SK-N-SH (cell line): ENCODE measurements around the gene CELF4. TPM values are rescaled to one million over a fixed set of nuclear protein-coding genes. Genes with fewer than 3 reads are reported as not detected.

Experiments
- CTCF ChIA-PET: fragments of 300-600, 350-600 bp; formaldehyde crosslinking; extraction: SDS; loops from one replicate; lab custom pipeline; 2021; lab: Yijun Ruan, JAX
- POLR2A ChIA-PET: fragments of 350-600 bp; sonication (Branson Sonifier 250); formaldehyde crosslinking; extraction: SDS; loops from one replicate; lab custom pipeline; 2020; ENCODE audit warnings: antibody characterized with exemption, inconsistent platforms; lab: Yijun Ruan, JAX
- DNase-seq: peaks from one replicate; pipeline ENCODE4 v3.0.0; 2012
- H2AFZ ChIP-seq: fragments of 200-600 bp; sonication (generic); 2 replicates; pipeline ENCODE4 v1.8.1; 2016; ENCODE audit warnings: antibody characterized with exemption, mild to moderate bottlenecking, low read depth
- H3F3A ChIP-seq: fragments of 200-600 bp; sonication (generic); replicated peaks from 2 replicates; pipeline ENCODE3; 2016; ENCODE audit warnings: antibody characterized with exemption, mild to moderate bottlenecking; ENCODE audit not compliant: insufficient read depth
- H3K27ac ChIP-seq, 2 experiments: fragments of 200-500 bp in 1 of 2; fragments of 200-600 bp in 1 of 2; sonication (Bioruptor generic) in 1 of 2; sonication (generic), shearing (Covaris generic) in 1 of 2; 2 replicates each; pipeline versions ENCODE4 v1.5.1 to v1.6.1; 2014 to 2016; ENCODE audit warnings: low read depth in 2 of 2, inconsistent platforms in 1 of 2, low read length in 1 of 2, mild to moderate bottlenecking in 1 of 2, mixed read lengths in 1 of 2
- H3K27me3 ChIP-seq: fragments of 200-600 bp; sonication (generic), shearing (Covaris generic); 2 replicates; pipeline ENCODE4 v1.6.1; 2016; ENCODE audit warnings: mixed run types; ENCODE audit not compliant: insufficient read depth
- H3K36me3 ChIP-seq, 2 experiments: fragments of 200-500 bp in 1 of 2; fragments of 200-600 bp in 1 of 2; sonication (Bioruptor generic) in 1 of 2; sonication (generic) in 1 of 2; replicated peaks in 1 of 2; 2 replicates each; pipeline versions ENCODE3 to v1.5.1; 2014 to 2016; ENCODE audit warnings: low read length in 1 of 2, mild to moderate bottlenecking in 1 of 2; ENCODE audit not compliant: insufficient read depth in 2 of 2, control insufficient read depth in 1 of 2
- H3K4me1 ChIP-seq, 2 experiments: fragments of 200-500 bp in 1 of 2; fragments of 200-600 bp in 1 of 2; sonication (Bioruptor generic) in 1 of 2; sonication (generic), shearing (Covaris generic) in 1 of 2; 2 replicates each; pipeline versions ENCODE4 v1.5.1 to v1.6.1; 2014 to 2016; ENCODE audit warnings: low read depth in 1 of 2, low read length in 1 of 2, mixed run types in 1 of 2; ENCODE audit not compliant: insufficient read depth in 2 of 2, control insufficient read depth in 1 of 2
- H3K4me2 ChIP-seq: fragments of 200-600 bp; sonication (generic), shearing (Covaris generic); 2 replicates; pipeline ENCODE4 v1.6.1; 2017; ENCODE audit warnings: mixed run types
- H3K4me3 ChIP-seq, 2 experiments: fragments of 200-500 bp in 1 of 2; fragments of 200-600 bp in 1 of 2; sonication (Bioruptor generic) in 1 of 2; sonication (generic), shearing (Covaris generic) in 1 of 2; 2 replicates each; pipeline versions ENCODE4 v1.5.1 to v1.8.1; 2014 to 2016; ENCODE audit warnings: low read depth in 2 of 2, inconsistent platforms in 1 of 2, low read length in 1 of 2, mild to moderate bottlenecking in 1 of 2, mixed read lengths in 1 of 2, moderate library complexity in 1 of 2
- H3K79me2 ChIP-seq: fragments of 200-600 bp; sonication (generic); 2 replicates; pipeline ENCODE4 v1.8.1; 2017; ENCODE audit warnings: mild to moderate bottlenecking; ENCODE audit not compliant: insufficient read depth
- H3K9ac ChIP-seq: fragments of 200-600 bp; sonication (generic); 2 replicates; pipeline ENCODE4 v1.6.1; 2017; ENCODE audit warnings: mixed run types
- H3K9me2 ChIP-seq: fragments of 200-600 bp; sonication (generic); 2 replicates; pipeline ENCODE4 v1.6.1; 2017; ENCODE audit warnings: mixed run types
- H3K9me3 ChIP-seq: fragments of 200-600 bp; sonication (generic); 2 replicates; pipeline ENCODE4 v1.6.1; 2017; ENCODE audit warnings: mixed run types, mild to moderate bottlenecking, moderate library complexity
- H4K20me1 ChIP-seq: fragments of 200-600 bp; sonication (generic); 2 replicates; pipeline ENCODE4 v1.6.1; 2017; ENCODE audit warnings: mild to moderate bottlenecking, mixed run types; ENCODE audit not compliant: insufficient read depth
- CHD2 ChIP-seq: fragments of 150-350 bp; IDR thresholded peaks from 2 replicates; pipeline ENCODE4 v1.6.1; 2018; ENCODE audit warnings: low read length; ENCODE audit not compliant: partially characterized antibody
- EP300 ChIP-seq, 2 experiments: IDR thresholded peaks; 2 replicates each; pipeline versions ENCODE4 v1.4.0 to v1.6.1; 2012; ENCODE audit warnings: borderline replicate concordance in 1 of 2, low read depth in 1 of 2, low read length in 1 of 2
- EZH2phosphoT487 ChIP-seq: fragments of 200-600 bp; sonication (generic); IDR thresholded peaks from 2 replicates; pipeline ENCODE4 v1.6.1; 2017; ENCODE audit warnings: low read depth, mixed run types, mild to moderate bottlenecking, antibody characterized with exemption, moderate library complexity, borderline replicate concordance
- FOSL2 ChIP-seq: IDR thresholded peaks from 2 replicates; pipeline ENCODE4 v1.4.0; 2012; ENCODE audit warnings: low read depth, mild to moderate bottlenecking, moderate library complexity, borderline replicate concordance
- FOXJ3 ChIP-seq: sonication (generic); formaldehyde crosslinking; IDR thresholded peaks from 2 replicates; pipeline ENCODE4 v1.5.1; 2020; ENCODE audit warnings: mild to moderate bottlenecking, missing genetic modification reagents
- FOXM1 ChIP-seq: IDR thresholded peaks from 2 replicates; pipeline ENCODE4 v1.4.0; 2012; ENCODE audit warnings: low read depth, mild to moderate bottlenecking
- NFIC ChIP-seq: IDR thresholded peaks from 2 replicates; pipeline ENCODE4 v1.4.0; 2012; ENCODE audit warnings: borderline replicate concordance
- NRF1 ChIP-seq: IDR thresholded peaks from 2 replicates; pipeline ENCODE4 v1.6.1; 2012; ENCODE audit warnings: low read depth, mild to moderate bottlenecking, low read length
- PBX3 ChIP-seq: IDR thresholded peaks from 2 replicates; pipeline ENCODE4; 2012
- RFX5 ChIP-seq: IDR thresholded peaks from 2 replicates; pipeline ENCODE4 v1.6.1; 2012; ENCODE audit warnings: mild to moderate bottlenecking, improper control_type of control experiment, low read length
- RXRA ChIP-seq: IDR thresholded peaks from 2 replicates; pipeline ENCODE4 v1.4.0; 2012; ENCODE audit warnings: low read depth, mild to moderate bottlenecking, borderline replicate concordance
- TAF1 ChIP-seq: IDR thresholded peaks from 2 replicates; pipeline ENCODE4 v1.6.1; 2012; ENCODE audit warnings: low read depth, mild to moderate bottlenecking, low read length, moderate library complexity, borderline replicate concordance
- TCF12 ChIP-seq: IDR thresholded peaks from 2 replicates; pipeline ENCODE4 v1.4.0; 2012
- TEAD4 ChIP-seq: IDR thresholded peaks from 2 replicates; pipeline ENCODE4 v1.4.0; 2012; ENCODE audit warnings: mild to moderate bottlenecking, borderline replicate concordance; ENCODE audit not compliant: insufficient read depth
- WGBS: methylation state at CpG from one replicate; pipeline ENCODE4 v1.1.6; 2017; ENCODE audit warnings: low lambda C conversion rate; 5-methylcytosine and 5-hydroxymethylcytosine counted together
- polyA plus RNA-seq, 3 experiments: library from polyadenylated mRNA; depleted of rRNA; stranded (reverse); fragments of >200 nt; gene quantifications; 2 replicates each; pipeline ENCODE4 v1.2.3, GENCODE V29; 2012
- TF ChIP-seq, protein P1 (sequence below): IDR thresholded peaks from 2 replicates; pipeline ENCODE4 v1.4.0; 2012; ENCODE audit warnings: low read depth, borderline replicate concordance
- TF ChIP-seq, protein P2 (sequence below): fragments of 150-350 bp; IDR thresholded peaks from 2 replicates; pipeline ENCODE4 v1.6.1; 2016; ENCODE audit warnings: mild to moderate bottlenecking, low read depth, low read length
- TF ChIP-seq, protein P3 (sequence below): IDR thresholded peaks from 2 replicates; pipeline ENCODE4 v1.4.0; 2012; ENCODE audit warnings: low read depth

Gene CELF4
- polyA plus RNA-seq, 1 of the 3 experiments (the other 2 are of a cell fraction): 0.26 TPM

DNA sequence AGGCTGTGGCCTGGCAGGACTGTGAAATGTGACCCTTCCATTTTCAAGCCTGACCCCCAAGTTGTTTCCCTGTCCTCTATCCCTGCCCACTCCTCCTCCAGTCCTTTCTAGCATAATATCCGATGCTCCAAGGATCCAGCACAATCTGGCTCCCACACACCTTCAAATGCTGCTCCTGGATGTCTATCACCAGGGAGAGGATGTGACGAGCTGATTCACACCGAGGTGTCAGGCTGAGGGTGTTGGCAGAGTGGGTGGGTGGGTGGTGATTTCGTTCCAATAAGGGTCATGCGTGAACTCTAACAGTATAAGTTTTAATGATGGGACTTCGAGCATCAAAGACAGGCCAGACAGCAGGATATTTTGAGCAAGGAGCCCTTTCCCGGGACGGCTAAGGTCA is 107.8 kb downstream of the CELF4 start:
- TF ChIP-seq FOSL2: no peak
- no peak for TF ChIP-seq TAF1
- no peak for TF ChIP-seq TEAD4
- no peak for TF ChIP-seq FOXM1
- no peak for TF ChIP-seq CHD2
- ChIA-PET POLR2A (no interaction called here), CTCF (interaction anchor here (1.1 to 1.5 kb wide), 3 partner anchors 9 to 17 kb away, joined by 3 to 6 read pairs (median 4); no protein-coding TSS in a partner anchor)
- Histone ChIP-seq H3K4me1 (peaks cover 0 to 28% of the 10 kb centered on the region in 2 experiments; a peak in 1 of 4 replicates), H3K79me2 (no peaks in the 10 kb centered on the region), H3F3A (no peaks in the 10 kb centered on the region), H4K20me1 (no peaks in the 10 kb centered on the region), H3K36me3 (no peaks in the 10 kb centered on the region), H3K9me3 (no peaks in the 10 kb centered on the region), H3K9me2 (no peaks in the 10 kb centered on the region), H3K27me3 (no peaks in the 10 kb centered on the region), H2AFZ (no peak overlapping the region), H3K27ac (no peak overlapping the region), H3K4me2 (no peak overlapping the region), H3K4me3 (no peak overlapping the region), H3K9ac (no peak overlapping the region)
- DNase-seq: no peak
- WGBS: 13% methylated on average over 8 of the region's 8 CpGs

DNA sequence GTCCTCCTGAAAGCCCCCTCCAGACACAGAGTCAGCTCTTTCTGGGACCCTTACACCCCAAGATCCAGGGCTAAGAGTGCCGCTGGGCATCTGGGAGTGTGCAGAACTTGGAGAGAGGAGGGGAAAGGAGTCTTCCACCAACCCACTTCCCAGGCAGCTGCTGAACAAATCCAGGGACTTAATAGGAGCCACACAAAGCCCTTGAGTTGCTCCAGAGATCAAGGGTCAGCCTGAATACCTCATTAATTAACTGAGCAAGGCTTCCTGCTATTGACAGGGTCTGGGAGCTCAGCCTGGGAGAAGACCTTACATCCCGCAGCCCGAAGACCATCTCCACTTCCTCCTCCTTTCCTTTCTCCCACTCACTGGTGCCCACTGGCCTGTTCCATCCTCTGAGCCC is 108.3 kb downstream of the CELF4 start:
- H4K20me1 ChIP-seq: no peaks in the 10 kb centered on the region
- H3K27ac ChIP-seq: no peak overlapping the region
- H3K9ac ChIP-seq: no peak overlapping the region
- no peaks in the 10 kb centered on the region for H3K36me3 ChIP-seq
- no peak overlapping the region for H2AFZ ChIP-seq
- no peaks in the 10 kb centered on the region for H3K79me2 ChIP-seq
- CTCF ChIA-PET: interaction anchor here (1.1 kb wide), 1 partner anchor 9 kb away, joined by 4 read pairs; no protein-coding TSS in a partner anchor
- no peaks in the 10 kb centered on the region for H3K27me3 ChIP-seq
- peaks cover 0 to 32% of the 10 kb centered on the region in 2 experiments; a peak in 1 of 4 replicates for H3K4me1 ChIP-seq
- H3K9me3 ChIP-seq: no peaks in the 10 kb centered on the region
- no peak overlapping the region for H3K4me2 ChIP-seq
- no peak for DNase-seq
- H3K4me3 ChIP-seq: no peak overlapping the region
- no peaks in the 10 kb centered on the region for H3K9me2 ChIP-seq
- POLR2A ChIA-PET: no interaction called here
- H3F3A ChIP-seq: no peaks in the 10 kb centered on the region
- 61% methylated on average over 3 of the region's 3 CpGs for WGBS
- TF ChIP-seq, protein P1, sequence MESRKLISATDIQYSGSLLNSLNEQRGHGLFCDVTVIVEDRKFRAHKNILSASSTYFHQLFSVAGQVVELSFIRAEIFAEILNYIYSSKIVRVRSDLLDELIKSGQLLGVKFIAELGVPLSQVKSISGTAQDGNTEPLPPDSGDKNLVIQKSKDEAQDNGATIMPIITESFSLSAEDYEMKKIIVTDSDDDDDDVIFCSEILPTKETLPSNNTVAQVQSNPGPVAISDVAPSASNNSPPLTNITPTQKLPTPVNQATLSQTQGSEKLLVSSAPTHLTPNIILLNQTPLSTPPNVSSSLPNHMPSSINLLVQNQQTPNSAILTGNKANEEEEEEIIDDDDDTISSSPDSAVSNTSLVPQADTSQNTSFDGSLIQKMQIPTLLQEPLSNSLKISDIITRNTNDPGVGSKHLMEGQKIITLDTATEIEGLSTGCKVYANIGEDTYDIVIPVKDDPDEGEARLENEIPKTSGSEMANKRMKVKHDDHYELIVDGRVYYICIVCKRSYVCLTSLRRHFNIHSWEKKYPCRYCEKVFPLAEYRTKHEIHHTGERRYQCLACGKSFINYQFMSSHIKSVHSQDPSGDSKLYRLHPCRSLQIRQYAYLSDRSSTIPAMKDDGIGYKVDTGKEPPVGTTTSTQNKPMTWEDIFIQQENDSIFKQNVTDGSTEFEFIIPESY: no peak
- TF ChIP-seq RXRA: no peak
- TF ChIP-seq PBX3: no peak

GRCh38 chr18:37456873-37457272 is 108.7 kb downstream of the CELF4 start:
- no peak overlapping the region for H2AFZ ChIP-seq
- peaks cover 0 to 35% of the 10 kb centered on the region in 2 experiments; a peak in 1 of 4 replicates for H3K4me1 ChIP-seq
- WGBS: 40% methylated on average over 5 of the region's 5 CpGs
- DNase-seq: no peak
- H3K4me2 ChIP-seq: no peak overlapping the region
- H3K79me2 ChIP-seq: no peaks in the 10 kb centered on the region
- POLR2A ChIA-PET: no interaction called here
- no peaks in the 10 kb centered on the region for H3K27me3 ChIP-seq
- H3K36me3 ChIP-seq: no peaks in the 10 kb centered on the region
- no peak overlapping the region for H3K27ac ChIP-seq
- no peaks in the 10 kb centered on the region for H3K9me3 ChIP-seq
- no peak overlapping the region for H3K4me3 ChIP-seq
- H3K9ac ChIP-seq: no peak overlapping the region
- no peaks in the 10 kb centered on the region for H3F3A ChIP-seq
- CTCF ChIA-PET: interaction anchor here (1.1 to 1.3 kb wide), 2 partner anchors 9 to 12 kb away, joined by 3 to 4 read pairs; no protein-coding TSS in a partner anchor
- H3K9me2 ChIP-seq: no peaks in the 10 kb centered on the region
- H4K20me1 ChIP-seq: no peaks in the 10 kb centered on the region
- TF ChIP-seq FOXM1 (no peak), NRF1 (no peak), FOXJ3 (no peak), PBX3 (no peak), NFIC (no peak), EP300 (IDR thresholded peaks at IDR 0.05; ENCODE audit: borderline replicate concordance in 1 of 2, low read depth in 1 of 2, low read length in 1 of 2) (no peak), RFX5 (no peak), TCF12 (no peak), TAF1 (no peak), EZH2phosphoT487 (no peak)
- TF ChIP-seq, protein P2, sequence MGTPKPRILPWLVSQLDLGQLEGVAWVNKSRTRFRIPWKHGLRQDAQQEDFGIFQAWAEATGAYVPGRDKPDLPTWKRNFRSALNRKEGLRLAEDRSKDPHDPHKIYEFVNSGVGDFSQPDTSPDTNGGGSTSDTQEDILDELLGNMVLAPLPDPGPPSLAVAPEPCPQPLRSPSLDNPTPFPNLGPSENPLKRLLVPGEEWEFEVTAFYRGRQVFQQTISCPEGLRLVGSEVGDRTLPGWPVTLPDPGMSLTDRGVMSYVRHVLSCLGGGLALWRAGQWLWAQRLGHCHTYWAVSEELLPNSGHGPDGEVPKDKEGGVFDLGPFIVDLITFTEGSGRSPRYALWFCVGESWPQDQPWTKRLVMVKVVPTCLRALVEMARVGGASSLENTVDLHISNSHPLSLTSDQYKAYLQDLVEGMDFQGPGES: no peak
- TF ChIP-seq, protein P3, sequence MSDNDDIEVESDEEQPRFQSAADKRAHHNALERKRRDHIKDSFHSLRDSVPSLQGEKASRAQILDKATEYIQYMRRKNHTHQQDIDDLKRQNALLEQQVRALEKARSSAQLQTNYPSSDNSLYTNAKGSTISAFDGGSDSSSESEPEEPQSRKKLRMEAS: no peak
